Activated T-cell treated with anti-CD3 and anti-CD28 coated beads, Interleukin-2, amount 50 U/mL, for 48 hours (primary cell): Measurements from ENCODE around the gene TRIM61.
"Not testable (repeated sequence)": the region's sequence is repeated elsewhere in the genome, so short reads cannot be mapped to it uniquely, and the experiment has no call there.

ENCODE experiments used
- DNase-seq, 2 experiments: peaks; one replicate each; pipeline ENCODE4 v3.0.0-alpha.2; 2020

Gene TRIM61

GRCh38 chr4:164956766-164957643 lies 20.5 kb downstream of the TRIM61 start:
- peak; percentile 84 to 86 for DNase-seq

GRCh38 chr4:164955107-164955805 lies 22.2 kb downstream of the TRIM61 start:
- no peak for DNase-seq

DNA sequence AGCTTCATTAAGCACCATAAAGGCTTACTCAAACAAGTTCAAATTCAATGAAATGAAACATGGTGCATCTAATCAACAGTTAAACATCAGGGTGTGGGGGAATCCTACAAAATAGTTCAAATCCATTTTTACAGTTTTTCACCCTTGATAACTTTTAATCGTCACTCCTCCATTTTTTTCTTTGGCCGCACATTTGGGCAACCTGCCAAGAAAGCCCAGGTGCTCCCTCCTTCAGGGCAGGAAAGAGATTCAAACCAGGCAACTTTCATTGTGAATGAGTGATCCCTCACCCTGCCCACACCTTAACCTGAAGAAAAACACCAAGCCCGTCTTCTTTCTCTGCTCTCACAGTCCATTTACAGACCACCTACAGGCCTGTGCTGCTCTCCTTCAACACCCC lies 24.9 kb downstream of the TRIM61 start:
- DNase-seq = no peak

DNA sequence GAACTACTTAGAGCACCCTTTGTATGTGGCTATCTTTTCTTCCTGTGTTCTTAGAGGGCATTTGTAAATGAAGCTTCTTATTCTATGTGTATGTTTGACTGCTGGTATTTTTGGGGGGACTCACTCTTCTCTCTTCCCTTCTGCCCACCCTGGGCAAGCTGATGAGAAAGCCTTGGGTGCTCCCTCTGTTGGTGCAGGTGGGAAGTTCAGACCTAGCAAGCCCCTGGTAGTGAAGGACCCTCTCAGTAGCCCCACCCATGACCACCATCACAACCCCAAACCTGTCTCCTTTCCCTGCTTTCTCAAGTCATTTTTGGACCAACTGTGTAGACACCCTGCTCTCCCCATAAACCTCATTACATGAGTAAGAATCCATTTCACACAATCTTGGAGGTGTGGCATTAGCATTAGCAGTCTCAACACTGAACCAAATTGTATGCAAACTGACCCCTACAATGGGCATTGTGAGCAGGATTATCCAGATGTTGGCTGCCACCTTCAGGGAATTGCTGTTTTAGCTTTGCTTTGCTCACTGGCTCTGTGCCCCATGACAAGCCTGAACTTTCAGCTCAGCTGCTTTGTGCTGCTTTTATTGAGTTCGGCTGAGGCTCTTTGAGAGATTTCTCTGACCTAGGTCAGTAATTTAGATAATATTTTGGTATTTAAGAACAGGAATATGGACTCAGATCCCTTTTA lies 27.9 kb downstream of the TRIM61 start:
- no peak for DNase-seq

GRCh38 chr4:164948975-164949374 lies 28.5 kb downstream of the TRIM61 start:
- no peak for DNase-seq

GRCh38 chr4:164948006-164948405 lies 29.5 kb downstream of the TRIM61 start:
- not testable (repeated sequence) for DNase-seq

GRCh38 chr4:164946810-164947209 lies 30.6 kb downstream of the TRIM61 start:
- DNase-seq = no peak

- no peak for DNase-seq
Observed at GRCh38 chr4:164945146-164945545, 32.3 kb downstream of the TRIM61 start.

DNA sequence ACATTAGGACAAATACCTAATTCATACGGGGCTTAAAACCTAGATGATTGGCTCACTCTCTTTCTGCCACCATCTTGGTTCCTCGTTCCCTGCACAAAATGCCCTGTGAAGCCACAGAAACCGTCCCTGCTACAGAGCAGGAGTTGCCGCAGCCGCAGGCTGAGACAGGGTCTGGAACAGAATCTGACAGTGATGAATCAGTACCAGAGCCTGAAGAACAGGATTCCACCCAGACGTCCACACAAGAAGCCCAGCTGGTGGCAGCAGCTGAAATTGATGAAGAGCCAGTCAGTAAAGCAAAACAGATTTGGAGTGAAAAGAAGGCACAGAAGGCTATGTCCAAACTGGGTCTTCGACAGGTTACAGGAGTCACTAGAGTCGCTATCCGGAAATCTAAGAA lies 34.3 kb downstream of the TRIM61 start:
- no peak for DNase-seq

DNA sequence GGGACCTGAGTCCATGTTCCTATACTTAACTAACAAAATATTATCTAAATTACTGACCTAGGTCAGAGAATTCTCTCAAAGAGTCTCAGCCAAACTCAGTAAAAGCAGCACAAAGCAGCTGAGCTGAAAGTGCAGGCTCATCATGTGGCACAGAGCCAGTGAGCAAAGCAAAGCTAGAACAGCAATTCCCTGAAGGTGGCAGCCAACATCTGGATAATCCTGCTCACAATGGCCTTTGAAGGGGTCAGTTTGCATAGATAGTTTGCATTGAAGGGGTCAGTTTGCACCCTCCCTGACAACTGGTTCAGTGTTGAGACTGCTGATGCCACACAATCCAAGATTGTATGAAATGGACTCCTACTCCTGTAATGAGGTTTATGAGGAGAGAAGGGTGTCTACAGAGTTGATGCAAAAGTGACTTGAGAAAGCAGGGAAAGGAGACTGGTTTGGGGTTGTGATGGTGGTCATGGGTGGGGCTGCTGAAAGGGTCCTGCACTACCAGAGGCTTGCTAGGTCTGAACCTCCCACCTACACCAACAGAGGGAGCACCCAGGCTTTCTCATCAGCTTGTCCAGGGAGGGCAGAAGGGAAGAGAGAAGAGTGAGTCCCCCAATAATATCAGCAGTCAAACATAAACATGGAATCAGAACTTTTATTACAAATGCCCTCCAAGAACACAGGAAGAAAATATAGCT lies 39.7 kb downstream of the TRIM61 start:
- DNase-seq = no peak

DNA sequence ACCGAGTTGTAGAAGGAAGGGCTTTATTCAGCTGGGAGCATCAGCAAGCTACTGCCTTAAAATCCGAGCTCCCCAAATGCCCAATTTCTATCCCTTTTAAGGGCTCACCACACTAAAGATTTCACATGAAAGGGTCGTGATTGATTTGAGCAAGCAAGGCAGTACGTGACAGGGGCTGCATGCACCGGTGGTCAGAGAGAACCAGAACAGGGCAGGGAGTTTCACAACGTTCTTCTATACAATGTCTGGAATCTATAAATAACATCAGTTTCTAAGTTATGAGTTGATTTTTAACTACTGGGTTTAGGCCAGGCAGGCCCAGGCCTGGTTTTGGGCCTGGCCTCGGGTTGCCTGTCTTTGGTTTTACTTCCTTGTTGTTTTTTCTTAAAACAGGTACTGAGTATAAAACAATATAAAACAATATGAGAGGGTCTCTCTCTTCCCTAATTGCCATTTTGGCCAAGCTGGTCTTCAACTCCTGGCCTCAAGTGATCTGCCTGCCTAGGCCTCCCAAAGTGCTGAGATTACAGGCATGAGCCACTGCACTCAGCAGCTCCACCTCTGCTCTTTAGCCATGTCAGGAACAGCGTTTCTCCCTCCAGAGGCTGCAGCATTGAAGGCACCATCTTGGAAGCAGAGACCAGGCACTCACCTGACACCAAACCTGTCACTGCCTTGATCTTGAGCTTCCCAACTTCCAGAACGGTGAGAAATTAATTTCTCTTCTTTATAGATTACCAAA lies 41.4 kb downstream of the TRIM61 start:
- DNase-seq = not testable (repeated sequence)

GRCh38 chr4:164935363-164935762 lies 42.1 kb downstream of the TRIM61 start:
- DNase-seq = no peak

GRCh38 chr4:164933244-164933643 lies 44.2 kb downstream of the TRIM61 start:
- DNase-seq = no peak

DNA sequence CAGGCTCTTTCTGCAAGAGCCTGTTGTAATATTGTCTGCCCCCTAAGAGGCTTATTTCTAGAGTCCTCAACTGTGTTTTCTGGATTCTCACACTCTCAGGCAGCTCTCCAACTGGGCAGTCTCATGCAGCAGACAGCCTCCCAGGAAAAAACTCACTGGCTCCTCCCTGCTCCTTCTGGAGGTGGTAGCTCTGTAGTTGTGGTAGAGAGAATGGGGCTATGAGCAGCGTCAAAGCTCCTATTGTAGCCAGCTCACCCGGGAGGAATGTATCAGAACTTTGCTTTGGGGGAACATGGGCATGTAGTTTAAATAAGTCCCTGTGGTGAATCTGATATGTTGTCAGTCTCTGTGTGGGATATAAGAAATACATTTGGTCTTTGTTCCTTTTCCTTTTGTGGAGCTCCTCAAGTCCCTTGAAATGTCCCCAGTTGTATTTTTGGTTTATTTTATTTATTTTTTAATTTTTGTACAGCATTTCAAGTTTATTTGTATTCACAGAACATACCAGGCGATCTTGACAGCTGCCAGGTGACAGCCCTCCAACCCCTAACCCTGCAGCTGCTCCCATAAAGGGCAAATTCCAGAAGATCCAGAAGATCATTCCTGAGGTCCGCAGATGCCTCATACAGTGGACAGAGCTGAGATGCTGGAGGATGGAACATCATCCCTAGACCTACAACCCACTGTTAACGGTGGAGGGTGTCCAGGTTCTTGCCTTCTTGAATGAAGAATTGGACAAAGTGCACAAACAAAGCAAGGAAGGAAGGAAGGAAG lies 45.7 kb downstream of the TRIM61 start:
- DNase-seq = no peak

GRCh38 chr4:164930647-164931046 lies 46.8 kb downstream of the TRIM61 start:
- DNase-seq = no peak

DNA sequence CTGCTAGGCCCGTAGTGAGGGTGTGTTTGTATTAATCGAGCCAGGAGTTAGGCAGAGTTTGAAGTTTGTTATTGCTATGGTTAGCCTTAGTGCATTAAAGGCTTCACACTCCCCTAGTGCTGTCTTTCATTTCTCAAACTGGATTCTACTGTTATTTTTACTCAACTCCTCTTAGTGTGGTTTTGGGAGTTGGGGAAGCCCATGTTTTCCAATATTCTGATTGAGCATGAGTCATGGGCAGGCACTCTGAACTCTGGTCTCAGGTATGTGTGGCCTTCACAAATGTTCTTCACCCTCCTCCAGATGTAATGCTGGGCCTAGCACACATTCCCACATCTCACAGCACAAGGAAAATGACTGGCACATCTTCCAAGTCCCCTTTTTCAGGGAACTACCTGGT lies 50.4 kb downstream of the TRIM61 start:
- not testable (repeated sequence) for DNase-seq

GRCh38 chr4:164926301-164926700 lies 51.2 kb downstream of the TRIM61 start:
- no peak for DNase-seq

DNA sequence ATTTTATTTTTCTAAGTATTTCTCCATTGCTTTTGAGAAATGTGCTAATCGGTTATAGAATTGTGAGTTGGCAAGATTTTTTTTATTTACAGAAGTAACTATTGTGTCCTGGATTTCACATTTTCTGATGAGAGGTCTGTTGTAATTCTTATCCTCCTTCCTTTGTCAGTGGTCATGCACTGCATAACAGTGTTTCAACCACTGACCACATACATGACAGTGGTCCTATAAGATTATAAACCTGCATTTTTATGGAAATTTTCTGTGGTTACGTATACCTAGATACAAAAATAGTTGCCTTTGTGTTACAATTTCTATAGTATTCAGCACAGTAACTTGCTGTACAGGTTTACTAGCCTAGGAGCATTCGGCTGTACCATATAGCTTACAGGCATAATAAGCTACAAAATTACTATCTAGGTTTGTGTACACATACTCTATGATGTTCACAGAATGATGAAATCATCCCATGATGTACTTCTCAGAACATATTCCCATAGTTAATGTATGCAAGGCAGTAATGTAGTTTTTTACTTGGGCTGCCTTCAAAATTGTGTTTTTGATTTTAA lies 52.7 kb downstream of the TRIM61 start:
- no peak for DNase-seq

DNA sequence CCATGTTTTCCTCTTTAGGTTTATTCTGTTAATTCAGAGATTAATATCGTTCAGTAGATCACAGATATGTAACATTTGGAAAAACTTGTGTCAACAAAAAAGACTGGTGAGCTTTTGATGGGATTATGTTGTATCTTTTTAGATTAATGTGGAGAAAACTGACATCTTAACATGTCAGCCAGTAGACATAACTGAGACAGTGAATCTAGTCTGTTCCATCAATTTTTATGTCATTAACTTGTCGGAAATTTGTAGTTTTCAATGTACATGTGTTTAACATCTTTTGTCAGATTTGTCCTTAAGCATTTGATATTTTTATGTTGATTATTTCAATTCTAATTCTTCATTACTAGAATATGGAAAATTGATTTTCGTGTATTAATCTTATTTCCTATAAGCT lies 58.5 kb downstream of the TRIM61 start:
- DNase-seq = no peak
